OCI-LY7 (cell line): ENCODE data around the gene MARS1.

Experiments
- EZH2phosphoT487 ChIP-seq: fragments of 200-600 bp; sonication (generic); IDR thresholded peaks from 2 replicates; pipeline ENCODE4 v1.6.1; 2018; ENCODE audit warnings: low read depth, borderline replicate concordance, mild to moderate bottlenecking, mixed run types, antibody characterized with exemption, low read length, moderate library complexity, mixed read lengths
- TF ChIP-seq, protein P1 (sequence below): fragments of 200-600 bp; sonication (generic); conservative IDR thresholded peaks from 2 replicates; pipeline ENCODE4 v1.5.1; 2014; ENCODE audit warnings: mild to moderate bottlenecking, antibody characterized with exemption, low read length, moderate library complexity, mixed read lengths

DNA sequence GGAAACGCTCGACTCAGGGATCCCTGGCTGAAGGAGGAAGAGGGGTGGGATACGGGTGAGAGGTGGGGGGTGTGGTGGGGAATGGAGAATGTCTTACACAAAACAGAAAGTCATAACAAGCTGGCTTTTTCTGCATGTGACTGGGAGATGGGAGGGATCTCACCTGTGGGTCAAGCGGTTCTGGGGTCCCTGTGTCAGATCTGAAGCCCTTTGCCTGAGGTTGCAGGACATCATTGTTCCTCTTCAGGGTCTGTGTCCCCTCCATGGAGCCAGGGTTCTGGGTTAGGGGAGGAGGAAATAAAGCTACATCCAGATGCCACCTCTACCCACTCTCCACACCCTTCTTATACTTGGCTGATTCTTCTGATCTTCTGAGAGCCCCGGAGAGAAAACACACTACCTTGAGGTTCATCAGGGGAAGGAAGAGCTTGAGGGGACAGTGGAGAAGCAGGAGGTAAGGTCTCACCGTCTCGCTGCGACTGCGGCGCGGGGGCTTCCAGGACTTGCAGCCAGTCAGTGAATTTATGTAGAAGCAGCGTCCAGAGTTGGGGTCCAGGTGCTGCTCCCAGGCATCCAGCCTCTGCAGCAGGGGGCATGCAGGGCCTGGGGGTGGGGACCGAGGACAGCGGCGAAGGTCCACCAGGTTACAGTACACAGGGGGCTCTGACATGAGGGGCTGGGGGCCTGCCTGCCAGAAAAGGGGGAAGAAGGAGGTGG, 10.7 kb upstream of the MARS1 start:
- TF ChIP-seq, protein P1, sequence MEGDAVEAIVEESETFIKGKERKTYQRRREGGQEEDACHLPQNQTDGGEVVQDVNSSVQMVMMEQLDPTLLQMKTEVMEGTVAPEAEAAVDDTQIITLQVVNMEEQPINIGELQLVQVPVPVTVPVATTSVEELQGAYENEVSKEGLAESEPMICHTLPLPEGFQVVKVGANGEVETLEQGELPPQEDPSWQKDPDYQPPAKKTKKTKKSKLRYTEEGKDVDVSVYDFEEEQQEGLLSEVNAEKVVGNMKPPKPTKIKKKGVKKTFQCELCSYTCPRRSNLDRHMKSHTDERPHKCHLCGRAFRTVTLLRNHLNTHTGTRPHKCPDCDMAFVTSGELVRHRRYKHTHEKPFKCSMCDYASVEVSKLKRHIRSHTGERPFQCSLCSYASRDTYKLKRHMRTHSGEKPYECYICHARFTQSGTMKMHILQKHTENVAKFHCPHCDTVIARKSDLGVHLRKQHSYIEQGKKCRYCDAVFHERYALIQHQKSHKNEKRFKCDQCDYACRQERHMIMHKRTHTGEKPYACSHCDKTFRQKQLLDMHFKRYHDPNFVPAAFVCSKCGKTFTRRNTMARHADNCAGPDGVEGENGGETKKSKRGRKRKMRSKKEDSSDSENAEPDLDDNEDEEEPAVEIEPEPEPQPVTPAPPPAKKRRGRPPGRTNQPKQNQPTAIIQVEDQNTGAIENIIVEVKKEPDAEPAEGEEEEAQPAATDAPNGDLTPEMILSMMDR = no peak
- no peak for TF ChIP-seq EZH2phosphoT487
